ENCODE measurements around the gene TAS1R2.
"Not testable (repeated sequence)": the region's sequence is repeated elsewhere in the genome, so short reads cannot be mapped to it uniquely, and the experiment has no call there.

The TAS1R2 gene

GRCh38 chr1:18877282-18877681 is 17.8 kb upstream of the TAS1R2 start:
- H3K27me3 Mint-ChIP-seq, result no peaks in the 10 kb centered on the region
- DNase-seq (no peak), ATAC-seq (no peak)
- H3K9me3 Mint-ChIP-seq, result no peaks in the 10 kb centered on the region
- H3K4me1 Mint-ChIP-seq, result no peaks in the 10 kb centered on the region
- H3K27ac Mint-ChIP-seq, result no peak overlapping the region
- H3K4me3 Mint-ChIP-seq, result no peak overlapping the region

GRCh38 chr1:18876210-18876609 is 16.8 kb upstream of the TAS1R2 start:
- Mint-ChIP-seq H3K4me1 (no peaks in the 10 kb centered on the region), H3K27me3 (no peaks in the 10 kb centered on the region), H3K9me3 (no peaks in the 10 kb centered on the region), H3K27ac (no peak overlapping the region), H3K4me3 (no peak overlapping the region)
- DNase-seq, result no peak
- no peak for ATAC-seq

- no peak for DNase-seq
- Mint-ChIP-seq H3K9me3 (no peaks in the 10 kb centered on the region), H3K27me3 (no peaks in the 10 kb centered on the region), H3K4me3 (no peak overlapping the region), H3K4me1 (no peaks in the 10 kb centered on the region), H3K27ac (no peak overlapping the region)
- ATAC-seq, result no peak
Measured at GRCh38 chr1:18875796-18876128, 16.3 kb upstream of the TAS1R2 start.

- Mint-ChIP-seq H3K27ac (no peak overlapping the region), H3K4me3 (no peak overlapping the region), H3K4me1 (no peaks in the 10 kb centered on the region)
Measured at GRCh38 chr1:18875107-18875795, 15.8 kb upstream of the TAS1R2 start.

GRCh38 chr1:18874600-18874999 is 15.1 kb upstream of the TAS1R2 start:
- Mint-ChIP-seq H3K27me3 (no peaks in the 10 kb centered on the region), H3K9me3 (no peaks in the 10 kb centered on the region), H3K4me1 (no peaks in the 10 kb centered on the region), H3K27ac (no peak overlapping the region), H3K4me3 (no peak overlapping the region)
- ATAC-seq (no peak), DNase-seq (no peak)

More at GRCh38 chr1:18875107-18875795, 15.8 kb upstream of the TAS1R2 start:
- ATAC-seq (peak; percentile 69), DNase-seq (peak; percentile 61 to 62)
- no peaks in the 10 kb centered on the region for H3K27me3 Mint-ChIP-seq
- H3K9me3 Mint-ChIP-seq, result no peaks in the 10 kb centered on the region

GRCh38 chr1:18874036-18874435 is 14.6 kb upstream of the TAS1R2 start:
- Mint-ChIP-seq H3K9me3 (no peaks in the 10 kb centered on the region), H3K4me3 (no peak overlapping the region), H3K27ac (no peak overlapping the region), H3K27me3 (no peaks in the 10 kb centered on the region), H3K4me1 (no peaks in the 10 kb centered on the region)
- DNase-seq, result no peak
- ATAC-seq, result no peak

- no peaks in the 10 kb centered on the region for H3K4me1 Mint-ChIP-seq
- no peaks in the 10 kb centered on the region for H3K9me3 Mint-ChIP-seq
- no peak overlapping the region for H3K27ac Mint-ChIP-seq
- no peak for DNase-seq
- H3K27me3 Mint-ChIP-seq, result peaks cover 7% of the 10 kb centered on the region
- ATAC-seq, result no peak
- H3K4me3 Mint-ChIP-seq, result no peak overlapping the region
Measured at GRCh38 chr1:18872071-18872611, 12.7 kb upstream of the TAS1R2 start.

GRCh38 chr1:18871401-18872070 is 12.1 kb upstream of the TAS1R2 start:
- ATAC-seq, result no peak
- Mint-ChIP-seq H3K4me1 (no peaks in the 10 kb centered on the region), H3K4me3 (no peak overlapping the region), H3K9me3 (no peaks in the 10 kb centered on the region), H3K27ac (no peak overlapping the region), H3K27me3 (peaks cover 13% of the 10 kb centered on the region)
- DNase-seq, result no peak

GRCh38 chr1:18870957-18871356 is 11.5 kb upstream of the TAS1R2 start:
- no peak for ATAC-seq
- Mint-ChIP-seq H3K9me3 (no peaks in the 10 kb centered on the region), H3K4me1 (no peaks in the 10 kb centered on the region), H3K27ac (no peak overlapping the region), H3K4me3 (no peak overlapping the region), H3K27me3 (peaks cover 14% of the 10 kb centered on the region)
- DNase-seq, result no peak

GRCh38 chr1:18870595-18870865 is 11.1 kb upstream of the TAS1R2 start:
- peaks cover 18% of the 10 kb centered on the region for H3K27me3 Mint-ChIP-seq
- not testable (repeated sequence) for H3K27ac Mint-ChIP-seq, H3K4me1 Mint-ChIP-seq, H3K9me3 Mint-ChIP-seq, H3K4me3 Mint-ChIP-seq, ATAC-seq, DNase-seq

- Mint-ChIP-seq H3K9me3 (no peaks in the 10 kb centered on the region), H3K4me1 (no peaks in the 10 kb centered on the region), H3K27ac (no peak overlapping the region), H3K27me3 (peaks cover 23% of the 10 kb centered on the region), H3K4me3 (no peak overlapping the region)
- DNase-seq, result no peak
- no peak for ATAC-seq
Measured at GRCh38 chr1:18869847-18870594, 10.6 kb upstream of the TAS1R2 start.

GRCh38 chr1:18868801-18869424 is 9.5 kb upstream of the TAS1R2 start:
- Mint-ChIP-seq H3K27ac (no peak overlapping the region), H3K4me3 (no peak overlapping the region), H3K9me3 (no peaks in the 10 kb centered on the region), H3K4me1 (no peaks in the 10 kb centered on the region), H3K27me3 (peaks cover 26% of the 10 kb centered on the region)
- DNase-seq (no peak), ATAC-seq (no peak)

- no peak for ATAC-seq
- H3K27me3 Mint-ChIP-seq, result peaks cover 26% of the 10 kb centered on the region
- no peak overlapping the region for H3K27ac Mint-ChIP-seq
- no peaks in the 10 kb centered on the region for H3K9me3 Mint-ChIP-seq
- no peaks in the 10 kb centered on the region for H3K4me1 Mint-ChIP-seq
- H3K4me3 Mint-ChIP-seq, result no peak overlapping the region
- no peak for DNase-seq
Measured at GRCh38 chr1:18868354-18868753, 8.9 kb upstream of the TAS1R2 start.

- Mint-ChIP-seq H3K4me1 (no peaks in the 10 kb centered on the region), H3K27me3 (peaks cover 26% of the 10 kb centered on the region), H3K27ac (no peak overlapping the region), H3K4me3 (no peak overlapping the region), H3K9me3 (no peaks in the 10 kb centered on the region)
- ATAC-seq, result no peak
- DNase-seq, result no peak
Measured at GRCh38 chr1:18866846-18867245, 7.4 kb upstream of the TAS1R2 start.

- Mint-ChIP-seq H3K27me3 (peaks cover 26% of the 10 kb centered on the region), H3K4me3 (no peak overlapping the region), H3K9me3 (no peaks in the 10 kb centered on the region), H3K27ac (peak overlapping the region in 1 of 2 donors; percentile 19), H3K4me1 (no peaks in the 10 kb centered on the region)
- DNase-seq (no peak), ATAC-seq (no peak)
Measured at GRCh38 chr1:18866314-18866713, 6.9 kb upstream of the TAS1R2 start.

GRCh38 chr1:18865176-18865575 is 5.7 kb upstream of the TAS1R2 start:
- Mint-ChIP-seq H3K4me1 (no peaks in the 10 kb centered on the region), H3K4me3 (no peak overlapping the region), H3K27me3 (peaks cover 26% of the 10 kb centered on the region), H3K9me3 (no peaks in the 10 kb centered on the region), H3K27ac (no peak overlapping the region)
- no peak for DNase-seq
- no peak for ATAC-seq

Data from stimulated activated naive CD8-positive, alpha-beta T cell treated with anti-CD3 and anti-CD28 coated beads, Interleukin-15, amount 100 ng/mL, for 72 hours (primary cell).